GM18858 (cell line): ENCODE measurements around the gene VWA7.

Source experiments
- ATAC-seq: cut with Tn5 transposase; IDR thresholded peaks from one replicate; pipeline ENCODE4 v1.9.1; 2021; ENCODE audit not compliant: unreplicated experiment

VWA7 gene

DNA sequence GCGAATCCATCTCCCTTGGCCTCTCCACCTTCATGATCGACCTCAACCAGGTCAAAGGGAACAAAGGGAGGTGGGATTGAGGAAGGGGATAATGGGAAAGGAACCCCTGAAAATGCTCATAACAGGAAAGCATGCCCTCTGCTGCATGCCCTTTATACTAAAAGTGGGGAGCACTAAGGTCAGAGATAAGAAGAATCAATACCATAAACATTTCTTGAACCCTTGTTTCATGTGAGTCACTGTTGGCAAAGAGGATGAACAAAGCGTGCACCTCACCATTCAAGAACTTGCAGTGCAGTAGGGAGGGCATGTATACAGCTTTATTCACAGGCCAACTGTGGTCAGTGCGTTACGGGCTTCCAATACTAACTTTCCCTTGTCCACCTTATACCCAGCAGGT, 16.3 kb downstream of the VWA7 start:
- ATAC-seq = no peak

DNA sequence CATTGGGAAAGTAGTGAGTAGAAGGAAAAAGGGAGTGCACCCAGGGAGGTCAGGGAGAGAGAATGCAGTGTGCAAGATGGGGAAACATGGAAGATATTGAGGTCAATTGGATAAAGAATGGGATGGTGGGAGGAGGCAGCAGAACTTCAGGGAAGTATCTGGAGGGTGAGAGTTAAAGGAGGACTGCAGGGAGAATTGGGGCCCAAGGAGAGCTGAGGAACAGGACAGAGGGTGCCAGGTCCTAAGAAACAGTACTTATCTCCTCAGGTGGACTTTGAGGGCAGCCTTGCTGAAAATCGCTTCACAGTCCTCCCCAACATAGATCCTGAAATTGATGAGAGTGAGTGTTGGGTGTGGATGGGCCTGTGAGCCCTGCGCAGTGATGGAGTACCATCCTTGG, 18.8 kb downstream of the VWA7 start:
- ATAC-seq = no peak

DNA sequence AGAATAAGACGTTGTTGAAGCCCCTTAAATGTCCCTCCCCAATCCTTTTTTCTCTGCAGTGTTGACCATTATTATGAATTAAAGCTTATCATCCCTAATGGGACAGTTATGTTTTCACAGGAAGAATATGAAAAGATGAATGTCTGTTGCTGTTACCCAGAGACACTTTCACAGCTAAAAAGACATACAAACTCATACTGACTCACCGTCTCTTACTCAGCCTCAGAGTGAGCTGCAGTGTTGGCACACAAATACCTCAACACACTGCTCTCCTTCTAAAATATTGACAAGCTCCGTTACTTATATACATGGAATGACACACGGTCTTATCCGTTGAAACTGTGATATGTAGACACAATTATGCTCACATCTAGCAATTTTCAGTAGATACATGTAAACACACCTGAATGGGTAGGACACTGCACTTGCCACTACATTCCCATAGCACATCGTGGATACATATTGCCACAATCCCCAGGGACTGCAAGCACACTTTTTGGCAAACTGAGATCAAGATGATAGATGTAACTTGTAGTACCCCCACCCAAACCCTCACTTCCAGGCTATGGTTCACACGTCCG, 24.3 kb downstream of the VWA7 start:
- ATAC-seq = no peak

DNA sequence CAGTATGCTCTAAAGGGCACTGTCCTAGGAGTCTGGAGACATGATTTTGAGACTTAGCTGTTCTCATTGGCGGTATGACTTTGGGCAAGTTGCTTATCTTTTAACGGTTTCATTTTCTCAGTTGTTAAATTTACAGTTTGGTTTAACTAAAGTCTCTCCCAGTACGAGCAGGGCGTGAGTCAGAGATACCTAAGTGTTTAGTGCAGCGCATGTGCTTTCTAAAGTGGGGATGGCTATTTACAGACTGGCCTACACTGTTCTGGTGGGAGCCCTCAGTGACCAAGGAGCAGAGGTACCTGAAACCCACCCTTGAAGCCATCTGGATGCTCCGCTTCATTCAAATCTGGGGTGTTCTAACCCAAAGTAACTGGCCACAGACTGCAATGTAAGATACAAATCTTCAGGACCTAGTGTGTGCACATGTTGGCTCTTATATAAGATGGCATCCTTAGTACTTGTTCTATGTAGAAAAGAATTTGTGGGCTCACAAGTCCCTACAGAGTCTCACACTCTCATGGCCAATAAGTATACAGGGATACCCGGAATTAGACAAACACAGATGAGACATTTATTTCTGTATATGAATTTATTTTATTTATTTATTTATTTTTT, 26.6 kb downstream of the VWA7 start:
- ATAC-seq = no peak

DNA sequence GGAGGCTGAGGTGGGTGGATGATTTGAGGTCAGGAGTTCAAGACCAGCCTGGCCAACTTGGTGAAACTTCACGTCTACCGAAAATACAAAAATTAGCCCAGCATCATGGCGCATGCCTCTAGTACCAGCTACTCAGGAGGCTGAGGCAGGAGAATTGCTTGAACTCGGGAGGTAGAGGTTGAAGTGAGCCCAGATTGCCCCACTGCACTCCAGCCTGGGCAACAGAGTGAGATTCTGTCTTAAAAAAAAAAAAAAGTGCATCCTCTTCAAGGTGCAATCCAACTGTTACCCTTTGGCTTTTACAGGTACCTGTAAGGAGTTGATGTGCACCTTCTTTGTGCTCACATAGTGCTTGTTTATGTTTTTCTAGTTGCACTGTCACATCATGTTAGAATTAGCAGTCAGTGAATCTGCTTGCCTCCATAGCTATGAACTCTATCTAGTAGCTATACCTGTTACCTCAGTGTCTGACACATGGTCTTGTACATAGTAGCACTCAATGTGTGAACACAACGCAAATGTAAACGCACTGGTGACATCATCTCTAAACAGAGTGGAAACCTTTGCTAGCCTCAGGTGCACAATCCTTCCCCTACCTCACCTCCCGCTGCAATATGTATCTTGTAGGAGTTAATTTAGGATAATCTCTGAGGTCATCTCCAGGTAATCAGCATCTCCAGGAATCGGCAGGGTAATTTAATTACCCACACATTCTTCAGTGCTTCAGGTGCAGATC, 27.7 kb downstream of the VWA7 start:
- ATAC-seq = no peak

DNA sequence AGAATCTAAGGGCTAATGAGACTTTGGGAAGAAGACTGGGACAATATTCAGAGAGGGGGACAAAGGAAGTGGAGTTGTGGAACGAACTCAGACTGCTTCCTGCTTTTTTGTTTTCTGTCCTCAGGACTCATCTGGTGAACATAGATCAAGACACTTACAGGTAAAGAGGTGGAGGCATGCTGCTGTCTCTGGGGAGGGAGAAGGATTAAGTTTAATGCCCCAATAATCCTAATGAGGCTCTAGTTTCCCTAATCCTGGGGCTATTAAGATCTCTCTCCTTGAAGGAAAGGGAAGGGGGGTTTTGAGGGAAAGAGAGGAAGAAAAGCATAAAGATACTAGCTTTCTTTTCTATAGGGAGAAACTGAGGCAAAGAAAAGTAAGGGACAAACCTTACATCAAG, 32.7 kb downstream of the VWA7 start:
- ATAC-seq = no peak

DNA sequence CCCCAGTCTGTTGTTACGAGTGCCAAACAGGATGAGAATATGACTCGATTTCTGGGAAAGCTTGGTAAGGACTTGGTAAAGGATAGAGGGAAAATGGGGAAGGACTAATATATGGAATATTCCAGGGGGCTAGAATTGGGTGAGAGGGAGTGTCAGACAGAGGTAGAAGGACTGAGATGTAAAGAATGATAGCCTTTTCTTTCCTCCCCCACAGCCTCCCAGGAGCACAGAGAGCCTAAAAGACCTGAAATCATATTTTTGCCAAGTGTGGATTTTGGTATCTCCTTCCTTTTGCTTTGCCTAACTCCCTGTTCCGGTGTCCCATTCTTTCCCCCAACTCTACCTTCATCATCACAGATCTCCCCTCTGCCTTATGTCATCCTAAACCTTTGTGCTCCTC, 34.2 kb downstream of the VWA7 start:
- ATAC-seq = no peak

DNA sequence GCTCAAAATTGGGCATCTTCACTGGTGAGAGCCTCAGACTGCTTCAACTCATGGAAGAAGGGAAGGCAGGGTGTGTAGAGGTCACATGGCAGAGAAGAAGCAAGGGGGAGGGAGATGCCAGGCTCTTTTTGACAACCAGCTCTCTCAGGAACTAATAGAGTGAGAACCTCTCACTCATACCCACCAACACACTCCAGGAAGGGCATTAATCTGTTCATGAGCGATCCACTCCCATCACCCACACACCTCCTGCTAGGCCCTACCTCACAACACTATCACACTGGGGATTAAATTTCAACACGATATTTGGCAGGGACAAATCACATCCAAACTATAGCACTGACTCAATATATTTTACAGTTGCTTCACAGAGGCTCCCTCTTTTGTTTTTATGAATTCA, 35.3 kb downstream of the VWA7 start:
- ATAC-seq = no peak

DNA sequence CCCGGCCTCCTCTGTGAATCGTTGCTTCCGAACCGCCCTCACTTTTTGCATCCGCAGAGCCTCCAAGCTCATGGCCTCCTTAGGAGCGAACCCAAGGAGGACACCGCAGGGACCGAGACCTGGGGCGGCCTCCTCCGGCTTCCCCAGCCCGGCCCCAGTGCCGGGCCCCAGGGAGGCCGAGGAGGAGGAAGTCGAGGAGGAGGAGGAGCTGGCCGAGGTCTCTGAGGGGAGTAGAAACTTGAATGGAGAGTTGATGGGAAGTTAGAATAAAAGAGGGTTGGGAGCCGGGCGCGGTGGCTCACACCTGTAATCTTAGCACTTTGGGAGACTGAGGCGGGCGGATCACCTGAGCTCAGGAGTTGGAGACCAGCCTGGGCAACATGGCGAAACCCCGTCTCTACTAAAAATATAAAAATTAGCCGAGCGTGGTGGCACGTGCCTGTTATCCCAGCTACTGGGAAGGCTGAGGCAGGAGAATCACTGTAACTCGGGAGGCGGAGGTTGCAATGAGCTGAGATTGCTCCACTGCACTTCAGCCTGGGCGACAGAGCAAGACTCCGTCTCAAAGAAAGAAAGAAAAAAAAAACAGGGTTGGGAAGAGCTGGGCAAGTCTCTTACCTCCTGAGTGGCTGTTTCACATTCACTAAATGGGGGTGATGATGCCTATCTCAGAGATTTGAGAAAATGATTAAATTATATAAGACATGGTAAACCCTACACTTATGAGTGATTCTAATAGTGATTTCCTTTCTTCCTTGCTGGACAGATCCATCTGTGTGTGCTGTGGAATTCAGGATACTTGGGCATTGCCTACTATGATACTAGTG, 36.5 kb downstream of the VWA7 start:
- ATAC-seq = no peak

DNA sequence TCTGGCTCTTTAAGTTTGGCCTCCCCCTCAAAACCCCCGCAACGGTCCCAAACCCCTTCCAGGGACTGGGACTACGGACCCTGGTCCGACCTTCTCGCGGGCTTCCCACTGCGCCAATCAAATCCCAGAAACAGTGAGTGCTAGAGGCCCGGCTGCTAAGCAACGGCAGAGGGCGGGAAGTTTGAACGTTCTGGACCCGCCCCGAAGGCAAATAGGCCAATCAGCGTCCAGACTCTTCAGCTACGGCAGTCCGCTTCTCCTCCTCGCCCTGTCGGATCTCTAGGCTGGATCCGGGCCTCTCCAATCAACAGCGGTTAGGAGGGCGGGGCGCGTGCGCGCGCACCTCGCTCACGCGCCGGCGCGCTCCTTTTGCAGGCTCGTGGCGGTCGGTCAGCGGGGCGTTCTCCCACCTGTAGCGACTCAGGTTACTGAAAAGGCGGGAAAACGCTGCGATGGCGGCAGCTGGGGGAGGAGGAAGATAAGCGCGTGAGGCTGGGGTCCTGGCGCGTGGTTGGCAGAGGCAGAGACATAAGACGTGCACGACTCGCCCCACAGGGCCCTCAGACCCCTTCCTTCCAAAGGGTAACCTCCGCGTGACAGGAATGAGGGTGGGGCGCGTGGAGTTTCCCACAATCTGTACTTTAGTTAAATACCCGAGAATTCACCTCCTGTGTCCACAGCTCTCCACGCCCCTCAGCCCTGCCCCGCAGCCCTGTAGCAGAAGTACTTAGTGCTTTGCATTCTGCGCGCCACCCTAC, 37.3 kb downstream of the VWA7 start, which contains the start of gene MSH5:
MSH5 (plus strand) TSS at position 367 of the 758 bp plus-strand sequence. CDS start 462 bp downstream, outside the sequence.
- peak; percentile 51 for ATAC-seq

DNA sequence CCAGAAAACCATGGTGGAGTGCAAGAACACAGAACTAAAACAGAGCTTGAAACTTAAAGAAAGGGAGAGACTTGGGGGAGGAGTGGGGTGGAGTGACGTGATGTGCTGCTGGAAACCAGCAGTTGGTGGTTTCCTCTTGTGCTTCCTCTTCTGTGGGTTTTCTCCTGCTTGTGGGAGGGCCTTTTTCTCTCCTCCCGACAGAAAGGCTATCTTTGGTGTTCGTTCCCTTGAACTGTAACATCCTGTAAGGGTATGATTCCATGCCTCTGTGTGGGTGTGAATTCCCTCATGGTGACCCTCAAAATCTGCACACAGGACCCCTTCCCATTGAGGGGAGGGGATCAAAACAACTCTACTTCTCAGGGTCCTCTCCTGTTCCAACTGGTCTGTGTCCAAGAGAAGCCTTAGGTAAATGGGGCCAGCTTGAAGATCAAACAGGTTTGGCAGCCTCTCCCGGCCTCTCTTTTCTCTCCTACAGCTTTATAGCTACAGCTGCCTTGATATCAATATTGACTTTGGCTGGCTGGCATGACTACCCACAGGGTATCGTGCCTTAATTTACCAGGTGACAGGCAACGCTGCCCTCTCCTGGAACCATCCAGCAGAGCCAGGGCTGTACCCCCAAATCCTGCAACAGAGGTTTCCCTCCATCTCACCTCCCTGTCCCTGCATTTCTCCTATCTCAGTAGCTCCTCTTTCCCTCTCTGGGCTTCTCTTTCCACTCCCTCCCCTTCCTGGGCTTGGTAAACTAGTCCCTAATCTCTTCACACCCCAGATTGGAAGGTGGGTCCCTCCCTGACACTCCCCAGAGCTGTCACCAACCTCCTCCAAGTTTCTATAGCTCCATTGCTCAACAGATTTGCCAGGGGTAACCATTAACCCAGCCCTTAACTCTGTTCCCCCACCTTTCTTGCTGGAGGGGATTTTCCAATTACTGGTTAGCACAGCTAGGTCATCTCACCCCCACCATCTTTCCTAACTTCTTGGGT, 38.8 kb downstream of the VWA7 start:
- ATAC-seq = no peak

DNA sequence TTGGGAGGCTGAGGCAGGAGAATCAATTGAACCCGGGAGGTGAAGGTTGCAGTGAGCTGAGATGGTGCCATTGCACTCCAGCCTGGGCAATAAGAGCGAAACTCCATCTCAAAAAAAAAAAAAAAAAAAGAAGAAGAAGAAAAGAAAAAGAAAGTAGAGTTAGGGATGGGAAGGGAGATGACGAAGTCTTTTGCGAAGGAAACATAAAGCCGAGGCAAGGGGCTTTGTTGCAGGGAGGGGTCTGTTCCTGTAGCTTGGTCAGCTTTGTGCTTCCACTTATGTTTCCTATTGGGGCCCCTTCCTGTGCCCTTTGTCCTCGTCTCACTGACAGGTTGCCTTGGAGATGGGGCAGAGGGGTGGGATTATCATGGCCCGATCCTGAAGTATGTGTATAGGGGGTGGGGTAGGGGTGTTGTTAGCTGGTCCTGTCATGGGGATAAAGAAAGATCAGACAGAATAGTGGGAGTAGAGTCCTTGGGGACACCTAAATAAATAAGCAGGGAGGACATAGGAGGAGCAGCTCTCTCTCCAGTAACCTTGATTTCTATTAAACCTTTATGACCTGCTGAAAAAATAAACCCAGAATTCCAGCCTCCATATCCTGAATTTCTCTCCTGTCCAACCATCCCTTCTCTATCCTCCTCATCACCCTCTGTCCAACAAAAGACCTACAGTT, 39.7 kb downstream of the VWA7 start:
- no peak for ATAC-seq

DNA sequence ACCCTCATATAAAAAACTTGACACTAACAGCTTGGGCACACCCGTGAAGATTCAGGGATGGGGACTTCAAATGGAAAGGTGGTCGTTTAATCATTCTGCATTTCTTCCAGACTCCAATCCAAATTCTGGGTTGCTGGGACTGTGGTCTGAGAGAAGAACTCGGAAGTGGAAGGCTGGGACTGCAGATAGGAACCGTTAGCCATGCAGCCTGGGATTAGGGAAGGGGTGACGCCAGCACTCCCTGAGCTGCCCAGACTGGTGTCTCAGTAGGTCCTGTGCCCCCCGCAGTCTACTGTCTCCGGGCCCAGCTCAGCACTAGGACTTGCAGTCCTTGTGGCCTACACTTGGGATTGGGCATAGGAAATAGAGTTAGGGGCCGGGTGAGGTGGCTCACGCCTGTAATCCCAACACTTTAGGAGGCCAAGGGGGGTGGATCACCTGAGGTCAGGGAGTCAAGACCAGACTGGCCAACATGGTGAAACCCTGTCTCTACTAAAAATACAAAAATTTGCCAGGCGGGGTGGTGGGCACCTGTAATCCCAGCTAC, 40.3 kb downstream of the VWA7 start:
- no peak for ATAC-seq

DNA sequence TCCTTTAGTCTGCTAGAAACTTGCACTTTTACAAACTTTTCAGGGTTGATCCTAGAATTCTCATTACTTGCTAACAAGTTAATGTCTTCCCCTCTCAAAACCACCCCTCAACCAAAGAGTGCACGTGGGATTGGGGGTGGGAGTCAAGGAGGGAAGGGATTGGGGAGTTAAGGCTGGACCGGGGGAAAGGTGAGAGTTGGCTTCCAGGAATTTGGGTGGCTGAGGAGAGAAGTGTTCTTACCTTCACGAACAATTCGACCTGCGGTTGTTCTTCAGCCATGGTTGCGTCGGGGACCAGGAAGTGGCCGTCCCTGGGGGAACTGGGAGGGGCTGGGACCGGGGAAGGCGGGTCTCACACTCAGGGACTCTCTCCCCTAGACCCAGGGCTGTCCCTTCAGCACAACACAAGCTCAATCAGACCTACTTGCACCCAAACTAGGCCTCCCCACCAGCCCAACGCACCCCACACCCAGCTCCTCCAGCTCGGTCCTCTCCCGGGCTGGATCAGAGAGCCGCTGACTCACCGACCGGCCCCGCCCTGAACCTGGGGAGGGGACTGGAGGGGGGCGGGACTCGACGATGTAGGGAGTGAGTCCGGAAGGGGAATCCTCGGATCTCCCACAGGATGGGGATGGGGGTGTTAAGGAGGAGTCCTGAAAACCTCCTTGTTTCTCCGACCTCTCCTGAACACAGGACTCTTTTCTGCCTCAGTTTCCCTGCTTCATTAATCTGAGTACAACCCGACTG, 40.9 kb downstream of the VWA7 start, which contains the start of gene CLIC1:
CLIC1 (minus strand) TSS at position 510 of the 747 bp plus-strand sequence; CDS start at position 280, 230 bp downstream.
- no peak for ATAC-seq

DNA sequence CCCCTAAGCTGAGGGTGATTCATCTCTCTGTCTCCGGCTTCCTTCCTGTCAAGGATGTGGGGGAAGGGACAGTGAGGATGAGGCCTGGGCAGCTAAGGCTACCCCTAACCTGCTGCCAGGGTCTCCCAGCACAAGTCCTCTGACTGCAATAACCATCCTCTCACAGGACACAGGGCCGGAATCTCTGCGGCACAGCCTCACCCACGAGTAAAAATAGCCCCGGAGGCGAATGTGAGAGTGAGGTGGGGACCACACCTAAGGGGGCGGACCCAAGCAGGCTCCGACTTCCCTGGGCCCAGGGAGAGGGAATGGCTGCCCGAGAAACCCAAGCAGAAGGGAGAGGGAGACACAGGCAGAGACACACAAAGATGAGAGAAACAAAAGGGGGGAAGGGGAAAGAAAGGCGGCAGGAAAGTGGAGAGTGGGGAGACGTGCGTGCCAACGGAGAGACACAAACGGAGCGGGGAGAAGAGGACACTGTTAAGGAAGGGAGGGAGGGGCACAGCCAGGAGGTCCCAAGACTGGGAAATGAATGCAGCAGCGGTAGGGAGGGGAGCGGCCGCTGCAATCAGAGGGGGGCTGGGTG, 42.2 kb downstream of the VWA7 start:
- ATAC-seq = no peak

DNA sequence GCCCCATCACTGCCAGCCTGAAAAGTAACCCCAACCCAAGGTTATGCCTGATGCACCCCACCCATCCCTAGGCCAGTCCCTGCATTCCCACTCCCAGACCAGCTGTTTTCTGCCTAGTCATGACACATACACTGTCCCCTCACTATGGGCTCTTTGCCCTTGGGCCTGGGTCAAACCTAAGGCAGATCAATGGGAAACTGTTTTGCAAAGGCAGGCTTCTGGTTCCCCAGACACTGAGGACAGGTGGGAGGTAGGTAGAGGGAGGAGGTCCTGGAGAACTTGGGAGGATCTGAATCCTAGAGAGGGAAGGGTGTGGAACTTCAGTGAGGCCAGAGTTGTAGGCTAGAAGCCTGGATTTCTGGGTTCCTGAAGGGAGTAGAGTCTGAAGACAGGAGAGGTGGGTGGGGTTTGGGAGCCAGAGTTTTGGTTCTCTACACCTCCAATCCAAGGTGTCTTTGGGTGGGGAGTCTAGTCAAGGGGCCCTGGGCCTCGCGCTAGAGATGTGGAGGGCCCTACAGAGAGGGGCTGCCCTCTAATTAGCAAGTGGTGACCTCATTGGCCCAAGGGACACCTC, 42.8 kb downstream of the VWA7 start:
- ATAC-seq = no peak

DNA sequence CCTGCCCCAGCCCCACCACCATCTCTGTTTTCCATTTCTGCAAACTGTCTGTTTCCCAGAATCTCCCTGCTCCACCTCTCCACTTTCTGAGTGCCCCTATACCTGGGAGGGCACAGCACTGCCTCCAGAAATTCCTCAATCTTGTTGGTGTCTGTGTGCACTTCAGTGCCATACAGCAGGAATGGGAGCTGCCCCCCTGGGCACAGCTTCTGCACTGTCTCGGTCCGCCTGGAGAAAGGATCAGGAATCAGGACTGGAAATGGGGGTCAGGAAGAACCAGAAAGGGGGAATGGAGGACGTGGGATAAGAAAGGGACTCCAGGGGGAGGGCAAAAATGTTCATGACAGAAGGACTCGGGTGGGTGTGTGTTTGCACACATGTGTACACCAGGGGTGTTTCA, 43.4 kb downstream of the VWA7 start:
- no peak for ATAC-seq
